GM12892 (cell line): Measurements from ENCODE around the gene ARHGAP24.
"Not testable (repeated sequence)": the region's sequence is repeated elsewhere in the genome, so short reads cannot be mapped to it uniquely, and the experiment has no call there.

Experiments
- DNase-seq: peaks from one replicate; pipeline ENCODE4 v3.0.0; 2011; ENCODE audit not compliant: insufficient read length
- FAIRE-seq: peaks from 2 replicates; lab custom pipeline; 2011; peaks lifted over from hg19 to GRCh38; lab: Jason Lieb, UNC
- POLR2A ChIP-seq: IDR thresholded peaks from 2 replicates; pipeline ENCODE4 v1.6.1; 2011; ENCODE audit warnings: low read depth, low read length, control low read depth
- POLR2AphosphoS5 ChIP-seq: IDR thresholded peaks from 2 replicates; pipeline ENCODE4 v1.6.1; 2011; ENCODE audit warnings: low read depth, low read length, control low read depth
- TAF1 ChIP-seq: IDR thresholded peaks from 2 replicates; pipeline ENCODE4 v1.6.1; 2011; ENCODE audit warnings: low read depth, mild to moderate bottlenecking, control low read depth, low read length, borderline replicate concordance

Gene ARHGAP24

GRCh38 chr4:85488416-85488815, 13.5 kb downstream of the ARHGAP24 start:
- FAIRE-seq (no peak), DNase-seq (no peak)
- TF ChIP-seq TAF1 (no peak), POLR2AphosphoS5 (no peak), POLR2A (no peak)

GRCh38 chr4:85489273-85489981, 14.5 kb downstream of the ARHGAP24 start:
- no peak for TF ChIP-seq TAF1
- no peak for TF ChIP-seq POLR2AphosphoS5
- TF ChIP-seq POLR2A = no peak
- DNase-seq = no peak

GRCh38 chr4:85491527-85491926, 16.6 kb downstream of the ARHGAP24 start:
- DNase-seq = no peak
- TF ChIP-seq POLR2AphosphoS5 = no peak
- no peak for TF ChIP-seq TAF1
- no peak for TF ChIP-seq POLR2A
- no peak for FAIRE-seq

More at GRCh38 chr4:85489273-85489981, 14.5 kb downstream of the ARHGAP24 start:
- no peak for FAIRE-seq

GRCh38 chr4:85492336-85492735, 17.4 kb downstream of the ARHGAP24 start:
- no peak for TF ChIP-seq POLR2A
- no peak for TF ChIP-seq TAF1
- TF ChIP-seq POLR2AphosphoS5 = no peak
- no peak for DNase-seq
- no peak for FAIRE-seq

- FAIRE-seq (no peak), DNase-seq (no peak)
- no peak for TF ChIP-seq POLR2AphosphoS5
- no peak for TF ChIP-seq POLR2A
- TF ChIP-seq TAF1 = no peak
Observed at GRCh38 chr4:85495621-85496020, 20.7 kb downstream of the ARHGAP24 start.

- FAIRE-seq = no peak
- no peak for DNase-seq
Observed at GRCh38 chr4:85496126-85496849, 21.3 kb downstream of the ARHGAP24 start.

GRCh38 chr4:85496933-85497332, 22.0 kb downstream of the ARHGAP24 start:
- TF ChIP-seq POLR2A (no peak), POLR2AphosphoS5 (no peak), TAF1 (no peak)
- DNase-seq (no peak), FAIRE-seq (no peak)

More at GRCh38 chr4:85496126-85496849, 21.3 kb downstream of the ARHGAP24 start:
- no peak for TF ChIP-seq POLR2A
- no peak for TF ChIP-seq TAF1
- TF ChIP-seq POLR2AphosphoS5 = no peak

GRCh38 chr4:85498068-85498733, 23.3 kb downstream of the ARHGAP24 start:
- peak; percentile 11 for DNase-seq
- TF ChIP-seq POLR2A (no peak), TAF1 (no peak), POLR2AphosphoS5 (no peak)
- peak; percentile 84 for FAIRE-seq

GRCh38 chr4:85499573-85499972, 24.6 kb downstream of the ARHGAP24 start:
- DNase-seq (no peak), FAIRE-seq (no peak)
- TF ChIP-seq POLR2AphosphoS5 (no peak), TAF1 (no peak), POLR2A (no peak)

GRCh38 chr4:85500110-85500867, 25.3 kb downstream of the ARHGAP24 start:
- TF ChIP-seq POLR2A = no peak
- FAIRE-seq = no peak

GRCh38 chr4:85501145-85501544, 26.2 kb downstream of the ARHGAP24 start:
- DNase-seq, FAIRE-seq: not testable (repeated sequence)

More at GRCh38 chr4:85500110-85500867, 25.3 kb downstream of the ARHGAP24 start:
- no peak for DNase-seq
